HepG2 (cell line): Measurements from ENCODE around the gene ST6GALNAC2. TPM values are rescaled to one million over a fixed set of nuclear protein-coding genes. Genes with fewer than 3 reads are reported as not detected.

Experiments
- ARID2 ChIP-seq: sonication (generic); formaldehyde crosslinking; IDR thresholded peaks from 2 replicates; pipeline ENCODE4 v1.8.1; 2022; ENCODE audit warnings: mild to moderate bottlenecking, missing genetic modification reagents, borderline replicate concordance
- ASH2L ChIP-seq: fragments of 300-600, 200-600 bp; sonication (generic); IDR thresholded peaks from 2 replicates; pipeline ENCODE4 v1.7.0; 2017; ENCODE audit warnings: low read depth, mild to moderate bottlenecking, moderate library complexity, mixed read lengths, low read length; ENCODE audit not compliant: insufficient read length
- CENPT ChIP-seq: sonication (generic); formaldehyde crosslinking; IDR thresholded peaks from 2 replicates; pipeline ENCODE4 v1.8.0; 2022; ENCODE audit warnings: low read depth, mild to moderate bottlenecking, moderate library complexity, missing genetic modification reagents
- FOXC1 ChIP-seq: sonication (generic); formaldehyde crosslinking; IDR thresholded peaks from 2 replicates; pipeline ENCODE4 v1.8.0; 2022; ENCODE audit warnings: mild to moderate bottlenecking, missing genetic modification reagents, borderline replicate concordance
- GATAD2A ChIP-seq: IDR thresholded peaks from 2 replicates; pipeline ENCODE4 v1.6.1; 2016
- GTF2F1 ChIP-seq: fragments of 150-350 bp; IDR thresholded peaks from 2 replicates; pipeline ENCODE4 v1.6.1; 2014; ENCODE audit warnings: low read length
- POLR2G ChIP-seq: fragments of 200-400 bp; formaldehyde crosslinking; IDR thresholded peaks from 2 replicates; pipeline ENCODE4 v1.6.1; 2018; ENCODE audit warnings: mild to moderate bottlenecking, low read depth, low read length, moderate library complexity
- SIN3A ChIP-seq: IDR thresholded peaks from 2 replicates; pipeline ENCODE4 v1.6.1; 2011; ENCODE audit warnings: low read depth, mild to moderate bottlenecking, control low read depth, low read length, borderline replicate concordance
- SYNCRIP ChIP-seq: fragments of 200-400 bp; formaldehyde crosslinking; IDR thresholded peaks from 2 replicates; pipeline ENCODE4 v1.6.1; 2018; ENCODE audit warnings: mild to moderate bottlenecking, low read depth, low read length; ENCODE audit not compliant: insufficient read depth
- ZMYM2 ChIP-seq: sonication (generic); formaldehyde crosslinking; IDR thresholded peaks from 2 replicates; pipeline ENCODE4 v1.8.0; 2022; ENCODE audit warnings: mild to moderate bottlenecking, missing genetic modification reagents
- ZNF34 ChIP-seq: sonication (generic); formaldehyde crosslinking; IDR thresholded peaks from 2 replicates; pipeline ENCODE4 v1.4.0; 2020; ENCODE audit warnings: mild to moderate bottlenecking, missing genetic modification reagents, borderline replicate concordance
- ZNF383 ChIP-seq: sonication (generic); formaldehyde crosslinking; IDR thresholded peaks from 2 replicates; pipeline ENCODE4 v1.4.0; 2020; ENCODE audit warnings: missing genetic modification reagents, mild to moderate bottlenecking, borderline replicate concordance
- ZNF552 ChIP-seq: sonication (generic); formaldehyde crosslinking; IDR thresholded peaks from 2 replicates; pipeline ENCODE4 v1.9.0; 2022; ENCODE audit warnings: missing genetic modification reagents, mild to moderate bottlenecking, borderline replicate concordance
- ZNF781 ChIP-seq: sonication (generic); formaldehyde crosslinking; IDR thresholded peaks from 2 replicates; pipeline ENCODE4 v1.5.1; 2020; ENCODE audit warnings: borderline replicate concordance, mild to moderate bottlenecking, missing genetic modification reagents; ENCODE audit errors: not compliant biosample characterization
- ZNF788 ChIP-seq: sonication (generic); formaldehyde crosslinking; IDR thresholded peaks from 2 replicates; pipeline ENCODE4 v1.5.0; 2020; ENCODE audit warnings: mild to moderate bottlenecking, missing genetic modification reagents, borderline replicate concordance
- polyA plus RNA-seq, 8 experiments: library from polyadenylated mRNA; depleted of rRNA in 3 of 8; stranded (reverse) in 7 of 8; unstranded in 1 of 8; fragments of >200 nt; fragmentation: Illumina TruSeq in 4 of 8; extraction: Trizol in 4 of 8; gene quantifications; 2 replicates each; pipeline versions ENCODE4 v1.2.1 to v1.2.3, GENCODE V29; 2011 to 2016; ENCODE audit warnings: low read depth in 4 of 8, missing spikeins in 1 of 8, mixed read lengths in 1 of 8; ENCODE audit not compliant: insufficient read depth in 1 of 8
- total RNA-seq, 5 experiments: library from RNA; depleted of rRNA; stranded (reverse); fragments of >200 nt; fragmentation: Illumina TruSeq; extraction: Trizol; gene quantifications; 2 replicates each; pipeline ENCODE4 v1.2.3, GENCODE V29; 2016; ENCODE audit warnings: low read depth in 1 of 5
- TF ChIP-seq, protein P1 (sequence below): sonication (generic); formaldehyde crosslinking; IDR thresholded peaks from 2 replicates; pipeline ENCODE4 v1.8.1; 2023; ENCODE audit warnings: mild to moderate bottlenecking, missing genetic modification reagents
- TF ChIP-seq, protein P2 (sequence below): sonication (generic); formaldehyde crosslinking; IDR thresholded peaks from 2 replicates; pipeline ENCODE4 v1.8.1; 2023; ENCODE audit warnings: missing genetic modification reagents, inconsistent platforms, borderline replicate concordance
- TF ChIP-seq, protein P3 (sequence below): sonication (generic); formaldehyde crosslinking; IDR thresholded peaks from 2 replicates; pipeline ENCODE4 v1.4.0; 2020; ENCODE audit warnings: mild to moderate bottlenecking, missing genetic modification reagents, borderline replicate concordance
- TF ChIP-seq, protein P4 (sequence below), 2 experiments: fragments of 450-650 bp in 1 of 2; sonication (generic) in 1 of 2; formaldehyde crosslinking; IDR thresholded peaks; 2 replicates each; pipeline versions ENCODE4 v1.5.0 to v1.8.0; 2020 to 2022; ENCODE audit warnings: mild to moderate bottlenecking in 1 of 2, missing genetic modification reagents in 1 of 2

The ST6GALNAC2 gene
- total and polyA plus RNA-seq, 2 of the 13 experiments (the other 11 are each of a cell fraction or from before 2014, with no cell fraction given) = 0.12 to 0.49 TPM

DNA sequence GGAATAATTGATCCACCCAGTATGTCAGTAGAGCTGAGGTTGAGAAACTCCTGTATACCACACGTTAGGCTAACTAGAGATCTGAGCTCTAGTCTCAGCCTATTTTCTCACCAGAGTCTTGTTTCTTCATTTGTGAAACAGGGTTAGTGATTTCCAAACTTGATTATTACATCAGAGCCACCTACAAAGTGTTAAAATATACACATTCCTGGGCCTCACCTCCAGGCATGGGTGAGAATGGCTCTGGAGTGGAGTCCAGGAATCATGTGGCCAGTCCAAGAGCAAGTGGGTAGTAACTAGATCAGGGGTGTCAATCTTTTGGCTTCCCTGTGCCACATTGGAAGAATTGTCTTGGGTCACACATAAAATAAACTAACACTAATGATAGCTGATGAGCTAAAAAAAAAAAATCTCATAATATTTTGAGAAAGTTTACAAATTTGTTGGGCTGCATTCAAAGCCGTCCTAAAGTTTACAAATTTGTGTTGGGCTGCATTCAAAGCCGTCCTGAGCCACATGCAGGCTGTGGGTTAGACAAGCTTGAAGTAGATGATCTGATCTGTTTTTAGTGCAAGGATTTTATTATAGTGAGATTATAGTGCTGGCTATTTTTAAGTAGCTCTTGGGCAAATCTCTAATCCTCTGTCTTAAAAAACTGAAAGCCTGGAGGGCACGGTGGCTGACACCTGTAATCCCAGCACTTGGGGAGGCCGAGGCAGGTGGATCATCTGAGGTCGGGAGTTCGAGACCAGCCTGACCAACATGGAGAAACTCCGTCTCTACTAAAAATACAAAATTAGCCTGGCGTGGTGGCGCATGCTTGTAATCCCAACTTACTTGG lies 25.4 kb downstream of the ST6GALNAC2 start (continued):
- TF ChIP-seq, protein P1, sequence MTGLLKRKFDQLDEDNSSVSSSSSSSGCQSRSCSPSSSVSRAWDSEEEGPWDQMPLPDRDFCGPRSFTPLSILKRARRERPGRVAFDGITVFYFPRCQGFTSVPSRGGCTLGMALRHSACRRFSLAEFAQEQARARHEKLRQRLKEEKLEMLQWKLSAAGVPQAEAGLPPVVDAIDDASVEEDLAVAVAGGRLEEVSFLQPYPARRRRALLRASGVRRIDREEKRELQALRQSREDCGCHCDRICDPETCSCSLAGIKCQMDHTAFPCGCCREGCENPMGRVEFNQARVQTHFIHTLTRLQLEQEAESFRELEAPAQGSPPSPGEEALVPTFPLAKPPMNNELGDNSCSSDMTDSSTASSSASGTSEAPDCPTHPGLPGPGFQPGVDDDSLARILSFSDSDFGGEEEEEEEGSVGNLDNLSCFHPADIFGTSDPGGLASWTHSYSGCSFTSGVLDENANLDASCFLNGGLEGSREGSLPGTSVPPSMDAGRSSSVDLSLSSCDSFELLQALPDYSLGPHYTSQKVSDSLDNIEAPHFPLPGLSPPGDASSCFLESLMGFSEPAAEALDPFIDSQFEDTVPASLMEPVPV (CRISPR knock-in tag) = no peak
- TF ChIP-seq ZNF383 (CRISPR knock-in tag) (no peak), ARID2 (CRISPR knock-in tag) (0 out of 2 replicates have a peak, but pooled peaks have one; percentile 14), POLR2G (peak; percentile 53; the same call in 1 of the 2 replicates), SIN3A (no peak), ASH2L (no peak), ZNF788 (CRISPR knock-in tag) (no peak), ZNF552 (CRISPR knock-in tag) (no peak), GATAD2A (no peak), ZMYM2 (CRISPR knock-in tag) (peak; percentile 26; the same call in 1 of the 2 replicates), ZNF34 (CRISPR knock-in tag) (no peak), ZNF781 (no peak), GTF2F1 (no peak), FOXC1 (CRISPR knock-in tag) (no peak), CENPT (CRISPR knock-in tag) (no peak), SYNCRIP (no peak)
- TF ChIP-seq, protein P2, sequence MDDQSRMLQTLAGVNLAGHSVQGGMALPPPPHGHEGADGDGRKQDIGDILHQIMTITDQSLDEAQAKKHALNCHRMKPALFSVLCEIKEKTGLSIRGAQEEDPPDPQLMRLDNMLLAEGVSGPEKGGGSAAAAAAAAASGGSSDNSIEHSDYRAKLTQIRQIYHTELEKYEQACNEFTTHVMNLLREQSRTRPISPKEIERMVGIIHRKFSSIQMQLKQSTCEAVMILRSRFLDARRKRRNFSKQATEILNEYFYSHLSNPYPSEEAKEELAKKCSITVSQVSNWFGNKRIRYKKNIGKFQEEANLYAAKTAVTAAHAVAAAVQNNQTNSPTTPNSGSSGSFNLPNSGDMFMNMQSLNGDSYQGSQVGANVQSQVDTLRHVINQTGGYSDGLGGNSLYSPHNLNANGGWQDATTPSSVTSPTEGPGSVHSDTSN (CRISPR knock-in tag) = no peak
- TF ChIP-seq, protein P3, sequence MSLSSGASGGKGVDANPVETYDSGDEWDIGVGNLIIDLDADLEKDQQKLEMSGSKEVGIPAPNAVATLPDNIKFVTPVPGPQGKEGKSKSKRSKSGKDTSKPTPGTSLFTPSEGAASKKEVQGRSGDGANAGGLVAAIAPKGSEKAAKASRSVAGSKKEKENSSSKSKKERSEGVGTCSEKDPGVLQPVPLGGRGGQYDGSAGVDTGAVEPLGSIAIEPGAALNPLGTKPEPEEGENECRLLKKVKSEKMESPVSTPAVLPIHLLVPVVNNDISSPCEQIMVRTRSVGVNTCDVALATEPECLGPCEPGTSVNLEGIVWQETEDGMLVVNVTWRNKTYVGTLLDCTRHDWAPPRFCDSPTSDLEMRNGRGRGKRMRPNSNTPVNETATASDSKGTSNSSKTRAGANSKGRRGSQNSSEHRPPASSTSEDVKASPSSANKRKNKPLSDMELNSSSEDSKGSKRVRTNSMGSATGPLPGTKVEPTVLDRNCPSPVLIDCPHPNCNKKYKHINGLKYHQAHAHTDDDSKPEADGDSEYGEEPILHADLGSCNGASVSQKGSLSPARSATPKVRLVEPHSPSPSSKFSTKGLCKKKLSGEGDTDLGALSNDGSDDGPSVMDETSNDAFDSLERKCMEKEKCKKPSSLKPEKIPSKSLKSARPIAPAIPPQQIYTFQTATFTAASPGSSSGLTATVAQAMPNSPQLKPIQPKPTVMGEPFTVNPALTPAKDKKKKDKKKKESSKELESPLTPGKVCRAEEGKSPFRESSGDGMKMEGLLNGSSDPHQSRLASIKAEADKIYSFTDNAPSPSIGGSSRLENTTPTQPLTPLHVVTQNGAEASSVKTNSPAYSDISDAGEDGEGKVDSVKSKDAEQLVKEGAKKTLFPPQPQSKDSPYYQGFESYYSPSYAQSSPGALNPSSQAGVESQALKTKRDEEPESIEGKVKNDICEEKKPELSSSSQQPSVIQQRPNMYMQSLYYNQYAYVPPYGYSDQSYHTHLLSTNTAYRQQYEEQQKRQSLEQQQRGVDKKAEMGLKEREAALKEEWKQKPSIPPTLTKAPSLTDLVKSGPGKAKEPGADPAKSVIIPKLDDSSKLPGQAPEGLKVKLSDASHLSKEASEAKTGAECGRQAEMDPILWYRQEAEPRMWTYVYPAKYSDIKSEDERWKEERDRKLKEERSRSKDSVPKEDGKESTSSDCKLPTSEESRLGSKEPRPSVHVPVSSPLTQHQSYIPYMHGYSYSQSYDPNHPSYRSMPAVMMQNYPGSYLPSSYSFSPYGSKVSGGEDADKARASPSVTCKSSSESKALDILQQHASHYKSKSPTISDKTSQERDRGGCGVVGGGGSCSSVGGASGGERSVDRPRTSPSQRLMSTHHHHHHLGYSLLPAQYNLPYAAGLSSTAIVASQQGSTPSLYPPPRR (CRISPR knock-in tag) = no peak
- TF ChIP-seq, protein P4, sequence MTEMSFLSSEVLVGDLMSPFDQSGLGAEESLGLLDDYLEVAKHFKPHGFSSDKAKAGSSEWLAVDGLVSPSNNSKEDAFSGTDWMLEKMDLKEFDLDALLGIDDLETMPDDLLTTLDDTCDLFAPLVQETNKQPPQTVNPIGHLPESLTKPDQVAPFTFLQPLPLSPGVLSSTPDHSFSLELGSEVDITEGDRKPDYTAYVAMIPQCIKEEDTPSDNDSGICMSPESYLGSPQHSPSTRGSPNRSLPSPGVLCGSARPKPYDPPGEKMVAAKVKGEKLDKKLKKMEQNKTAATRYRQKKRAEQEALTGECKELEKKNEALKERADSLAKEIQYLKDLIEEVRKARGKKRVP (CRISPR knock-in tag; IDR thresholded peaks at IDR 0.05) = 0 out of 4 replicates have a peak, but pooled peaks of 1 of the 2 experiments have one; percentile 37
